ENCODE results near the gene LSP1.
"Not testable (repeated sequence)": the region's sequence is repeated elsewhere in the genome, so short reads cannot be mapped to it uniquely, and the experiment has no call there.

The LSP1 gene

DNA sequence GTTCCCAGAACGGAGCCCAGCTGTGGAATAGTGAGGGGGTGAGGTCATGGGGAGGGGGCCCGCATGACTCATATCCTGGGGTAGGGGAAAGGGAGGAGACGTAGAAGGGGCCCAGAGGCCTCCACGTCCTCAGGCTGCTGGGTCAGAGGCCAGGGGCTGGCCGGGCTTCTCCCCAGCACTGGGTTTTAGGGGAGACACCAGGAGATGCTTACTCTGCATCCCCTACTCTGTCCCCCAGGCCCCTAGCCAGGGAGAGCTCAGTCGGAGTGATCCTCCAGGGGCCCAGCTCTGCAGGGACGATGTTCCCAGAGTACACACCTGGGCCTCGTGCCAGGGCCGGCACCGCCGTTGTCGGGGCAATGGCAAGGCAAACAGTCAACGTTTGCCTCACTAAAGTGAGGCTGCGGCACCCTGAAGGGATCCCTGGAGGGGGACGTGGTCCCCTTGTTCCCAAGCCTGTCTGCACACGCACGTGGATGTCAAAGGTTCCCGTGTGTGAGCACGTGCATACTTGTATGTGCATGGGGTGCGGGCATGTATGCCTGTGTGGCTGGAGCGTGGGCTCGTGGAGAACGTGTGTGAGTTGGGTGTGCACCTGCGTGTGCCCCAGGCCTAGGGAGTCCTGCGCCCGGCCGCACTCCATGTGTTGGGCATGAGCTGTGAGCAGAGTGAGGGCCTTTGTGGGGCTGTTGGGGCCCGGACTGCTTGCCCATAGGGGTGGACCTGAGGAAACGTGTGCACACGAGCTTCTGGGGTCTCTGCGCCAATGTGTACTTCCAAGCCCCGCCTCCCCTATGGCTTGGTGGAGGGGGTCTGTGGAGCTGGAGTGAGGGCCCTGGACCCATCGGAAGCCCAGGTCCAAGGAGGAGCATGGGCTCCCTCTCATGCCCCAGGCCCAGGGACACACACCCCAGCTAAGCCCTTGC lies 24.6 kb downstream of the LSP1 start:
- no peak for DNase-seq (ENCODE audit: low spot score)

DNA sequence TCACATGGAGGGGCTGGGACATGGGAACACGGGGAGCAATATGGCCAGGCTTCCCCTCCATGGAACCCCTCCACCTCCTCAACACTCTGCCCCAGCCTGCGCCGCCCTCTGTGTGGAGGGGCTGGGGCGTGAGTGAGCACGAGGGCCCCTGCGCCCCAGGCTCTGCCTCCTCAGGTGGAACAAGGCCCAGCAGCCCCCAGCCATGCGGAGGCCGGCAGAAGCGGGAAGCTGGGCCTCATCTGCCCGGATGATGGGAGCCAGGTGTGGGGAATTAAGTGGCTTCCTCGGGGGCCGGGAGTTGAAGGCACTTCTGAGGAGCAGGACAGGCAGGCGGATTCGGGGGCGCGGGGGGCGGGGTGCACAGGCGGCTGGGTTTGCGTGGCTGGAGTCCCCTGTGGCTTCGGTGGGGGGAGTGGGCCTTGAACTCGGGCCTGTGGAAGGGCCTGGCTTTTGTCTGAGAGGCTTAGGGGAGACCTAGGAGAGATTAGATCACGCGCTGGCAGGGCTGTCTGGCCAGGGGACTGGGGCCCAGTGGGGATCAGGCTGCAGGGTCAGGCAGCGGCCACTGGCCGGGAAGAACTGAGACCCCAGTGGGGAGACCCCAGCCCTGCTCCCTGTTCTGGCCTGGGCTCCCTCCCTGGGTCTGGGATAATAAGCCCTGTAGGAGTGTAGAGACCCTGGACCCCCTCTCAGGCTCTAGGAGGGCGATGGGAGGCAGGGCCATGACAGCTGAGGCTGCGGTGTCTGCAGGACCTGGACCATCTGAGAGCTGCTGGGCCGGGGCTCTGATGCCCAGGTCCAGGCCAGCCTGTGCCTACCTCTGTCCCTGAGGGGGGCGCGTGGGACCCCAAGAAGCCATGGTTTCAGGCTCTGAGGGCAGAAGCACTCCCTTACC lies 25.5 kb downstream of the LSP1 start:
- DNase-seq (ENCODE audit: low spot score): no peak

GRCh38 chr11:1879342-1879940 lies 26.6 kb downstream of the LSP1 start:
- no peak for DNase-seq (ENCODE audit: low spot score)

- no peak for DNase-seq (ENCODE audit: low spot score)
Measured at GRCh38 chr11:1879941-1880720, 27.2 kb downstream of the LSP1 start.

GRCh38 chr11:1880746-1881441 lies 28.0 kb downstream of the LSP1 start:
- peak; percentile 22 for DNase-seq (ENCODE audit: low spot score)

- peak; percentile 70 for DNase-seq (ENCODE audit: low spot score)
Measured at GRCh38 chr11:1881442-1882264, 28.8 kb downstream of the LSP1 start.

DNA sequence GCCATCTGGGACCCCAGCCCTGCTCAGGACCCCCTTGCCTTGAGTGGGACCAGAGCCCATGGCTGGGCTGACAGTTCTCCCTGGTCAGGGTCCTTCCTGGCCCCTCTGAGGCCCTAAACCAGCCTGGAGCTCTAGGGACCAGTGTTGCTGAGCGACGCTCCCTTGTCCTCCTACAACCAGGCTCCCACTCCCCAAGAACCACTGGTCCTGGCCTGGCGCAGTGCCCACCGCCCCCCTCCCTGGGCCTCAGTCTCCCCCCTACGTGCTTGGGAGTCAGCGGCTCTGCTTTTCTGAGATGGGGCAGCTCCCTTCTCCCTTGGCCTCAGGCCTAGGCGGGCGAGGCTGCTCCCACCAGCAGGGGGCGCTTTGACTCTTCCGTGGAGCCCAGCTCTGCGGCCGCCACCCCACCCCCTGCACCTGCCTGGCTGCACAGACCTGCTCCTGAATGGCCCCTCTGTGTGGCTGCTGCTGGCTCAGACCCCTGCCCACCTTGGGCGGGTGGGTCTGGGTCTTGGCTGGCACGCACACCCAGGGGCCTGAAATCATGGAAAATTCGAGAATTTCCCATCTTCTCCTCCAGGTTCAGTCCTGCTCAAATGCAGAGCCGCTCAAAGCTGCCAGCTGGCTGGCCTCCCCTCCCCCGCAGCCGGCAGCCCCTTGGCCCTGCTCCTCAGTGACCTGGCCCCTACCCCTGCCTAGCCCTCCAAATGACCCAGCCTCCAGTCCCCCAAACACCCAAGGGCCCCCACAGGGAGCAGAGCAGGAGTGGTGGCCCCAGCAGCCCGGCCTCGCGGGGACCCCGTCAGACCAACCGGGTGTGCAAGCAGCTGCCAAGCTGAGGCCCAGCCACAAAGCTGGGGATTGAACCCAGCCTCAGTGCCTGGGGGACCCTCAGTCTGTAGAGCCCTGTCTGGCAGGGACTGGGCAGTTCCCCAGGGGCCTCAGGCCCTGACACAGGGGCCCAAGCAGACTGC lies 29.7 kb downstream of the LSP1 start:
- DNase-seq (ENCODE audit: low spot score): peak; percentile 80

DNA sequence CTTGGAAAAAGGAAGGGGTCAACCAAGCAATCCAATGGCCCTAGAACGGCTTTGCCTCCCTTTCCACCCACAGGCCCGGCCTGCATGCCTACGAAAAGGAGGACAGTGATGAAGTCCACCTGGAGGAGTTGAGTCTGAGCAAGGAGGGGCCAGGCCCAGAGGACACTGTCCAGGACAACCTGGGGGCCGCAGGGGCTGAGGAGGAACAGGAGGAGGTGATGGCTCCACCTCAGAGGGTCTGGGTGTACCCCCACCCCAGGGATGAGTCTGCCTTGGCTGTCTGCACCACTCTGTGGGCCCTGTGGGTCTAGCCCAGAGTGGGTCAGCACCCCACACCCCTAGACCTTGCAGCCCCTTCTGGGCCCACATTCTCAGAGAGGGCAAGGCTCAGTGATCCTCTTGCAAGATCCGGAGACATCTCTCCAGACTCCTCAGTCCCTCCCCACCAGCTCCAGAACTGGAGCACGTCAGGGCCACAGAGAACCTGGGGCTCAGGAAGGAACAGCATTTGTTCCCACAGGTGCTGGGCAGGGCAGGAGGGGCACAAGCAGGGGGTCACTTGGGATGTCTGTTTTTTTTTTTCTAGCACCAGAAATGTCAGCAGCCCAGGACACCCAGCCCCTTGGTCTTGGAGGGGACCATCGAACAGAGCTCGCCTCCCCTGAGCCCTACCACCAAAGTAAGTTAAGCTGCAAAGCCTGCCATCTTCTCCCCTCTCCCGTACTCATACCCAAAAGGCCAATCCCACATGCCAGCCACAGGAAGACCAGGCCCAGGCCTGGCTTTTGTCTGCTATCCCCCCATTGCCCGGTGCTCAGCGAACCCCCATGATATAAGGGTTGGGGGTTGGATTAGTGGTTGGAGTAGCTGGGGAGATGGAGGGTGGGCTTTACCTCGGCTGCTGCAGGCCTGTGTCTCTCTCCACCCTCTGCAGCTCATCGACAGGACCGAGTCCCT lies 30.7 kb downstream of the LSP1 start:
- no peak for DNase-seq (ENCODE audit: low spot score)

- no peak for DNase-seq (ENCODE audit: low spot score)
Measured at GRCh38 chr11:1884303-1884700, 31.4 kb downstream of the LSP1 start.

GRCh38 chr11:1886551-1886950 lies 33.7 kb downstream of the LSP1 start:
- not testable (repeated sequence) for DNase-seq (ENCODE audit: low spot score)

GRCh38 chr11:1887451-1888346 lies 34.8 kb downstream of the LSP1 start:
- DNase-seq (ENCODE audit: low spot score): no peak

DNA sequence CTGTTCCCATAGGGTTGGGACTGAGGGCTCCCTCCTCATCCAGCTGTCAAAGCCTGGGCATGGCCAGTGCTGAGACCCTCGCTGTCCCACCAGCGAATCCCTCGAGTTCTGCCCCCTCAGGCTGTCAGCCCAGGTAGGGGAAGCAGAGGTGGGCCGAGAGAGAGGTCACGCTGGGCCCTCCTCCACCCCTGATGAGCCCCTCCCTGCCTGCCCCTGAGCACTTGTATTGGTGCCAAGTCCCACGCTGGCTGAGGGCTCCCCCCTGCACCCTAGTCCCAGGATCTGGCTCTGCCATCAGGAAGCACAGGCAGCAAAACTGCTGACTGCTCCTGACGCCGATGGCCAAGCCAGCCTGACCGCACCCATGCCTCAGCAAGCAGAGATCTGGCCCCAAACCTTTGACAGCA lies 35.5 kb downstream of the LSP1 start:
- DNase-seq (ENCODE audit: low spot score): no peak

DNA sequence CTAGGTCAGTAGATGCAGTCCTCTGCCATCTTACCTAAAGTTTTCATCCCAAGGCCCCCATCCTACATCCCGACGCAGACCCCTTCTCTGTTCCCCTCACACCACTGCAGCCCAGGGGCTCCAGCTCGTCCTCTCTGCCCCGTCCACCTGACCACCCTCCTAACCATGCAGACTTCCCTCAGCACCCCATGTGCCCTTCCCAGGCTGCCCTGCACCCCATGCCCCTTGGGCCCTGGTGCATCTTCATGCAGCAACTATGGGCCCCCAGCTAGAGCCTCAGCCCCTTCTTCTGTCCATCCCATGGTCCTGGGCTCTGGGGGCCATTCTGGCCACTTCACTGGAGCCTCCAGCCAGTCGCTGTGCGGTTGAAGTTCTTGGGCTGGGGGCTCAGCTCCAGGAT lies 35.9 kb downstream of the LSP1 start:
- no peak for DNase-seq (ENCODE audit: low spot score)

- DNase-seq (ENCODE audit: low spot score): no peak
Measured at GRCh38 chr11:1889224-1889930, 36.5 kb downstream of the LSP1 start.

GRCh38 chr11:1889941-1890855 lies 37.3 kb downstream of the LSP1 start:
- DNase-seq (ENCODE audit: low spot score): no peak
